Activated T-cell treated with anti-CD3 and anti-CD28 coated beads, Interleukin-2, amount 50 U/mL, for 48 hours (primary cell): ENCODE data around the gene STK4.
A peak's percentile ranks its signal among the peaks of the same experiment; 100 is the strongest.

ENCODE experiments used
- DNase-seq, 2 experiments: peaks; one replicate each; pipeline ENCODE4 v3.0.0-alpha.2; 2020

STK4 gene

DNA sequence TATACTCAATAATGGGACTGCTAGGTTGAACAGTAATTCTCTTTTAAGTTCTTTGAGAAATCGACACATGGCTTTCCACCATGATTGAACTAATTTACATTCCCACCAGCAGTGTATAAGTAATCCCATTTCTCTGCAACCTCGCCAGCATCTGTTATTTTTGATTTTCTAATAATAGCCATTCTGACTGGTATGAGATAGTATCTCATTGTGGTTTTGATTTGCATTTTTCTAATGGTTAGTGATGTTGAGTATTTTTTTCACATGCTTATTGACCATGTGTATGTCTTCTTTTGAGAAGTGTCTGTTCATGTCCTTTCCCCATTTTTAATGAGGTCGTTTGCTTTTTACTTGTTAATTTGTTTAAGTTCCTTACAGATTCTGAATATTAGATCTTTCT is 66.5 kb downstream of the STK4 start:
- DNase-seq, result no peak

DNA sequence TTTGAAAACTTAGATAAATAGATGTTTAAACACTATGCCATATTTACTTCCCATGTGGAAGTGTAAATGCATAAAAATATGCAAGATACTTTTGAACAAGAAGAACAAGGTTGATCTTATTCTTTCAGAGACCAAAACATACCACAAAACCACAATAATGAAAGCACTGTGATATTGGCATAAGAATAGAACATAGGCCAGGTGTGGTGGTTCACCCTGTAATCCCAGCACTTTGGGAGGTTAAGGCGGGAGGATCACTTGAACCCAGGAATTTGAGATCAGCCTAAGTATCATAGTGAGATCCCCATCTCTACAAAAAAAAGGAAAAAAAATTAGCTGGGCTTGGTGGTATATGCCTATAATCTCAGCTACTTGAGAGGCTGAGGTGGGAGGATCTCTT is 68.1 kb downstream of the STK4 start:
- no peak for DNase-seq

DNA sequence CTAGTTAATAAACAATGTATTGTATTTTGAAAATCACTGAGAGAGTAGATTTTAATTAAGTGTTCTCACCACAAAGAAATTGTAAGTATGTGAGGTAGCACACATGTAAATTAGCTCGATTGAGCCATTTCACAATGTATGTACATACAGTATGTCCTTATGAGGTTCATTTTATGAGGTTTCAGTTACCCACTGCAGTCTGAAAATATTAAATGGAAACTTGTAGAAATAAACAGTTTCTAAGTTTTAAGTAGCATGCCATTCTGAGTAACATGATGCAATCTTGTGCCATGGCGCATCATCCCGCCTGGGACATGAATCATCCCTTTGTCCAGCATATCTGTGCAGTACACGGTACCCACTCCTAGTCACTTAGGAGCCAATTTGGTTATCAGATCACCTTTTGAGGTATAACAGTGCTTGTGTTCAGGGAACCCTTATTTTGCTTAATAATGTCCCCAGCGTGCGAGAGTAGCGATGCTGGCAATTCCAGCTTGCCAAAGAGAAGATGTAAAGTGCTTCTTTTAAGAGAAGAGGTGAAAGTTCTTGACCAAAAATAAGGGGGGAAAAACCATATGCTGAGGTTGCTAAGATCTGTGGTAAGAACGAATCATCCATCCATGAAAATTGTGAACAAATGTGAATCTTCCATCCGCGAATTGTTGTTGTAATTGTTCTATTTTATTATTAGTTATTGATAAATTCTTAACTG is 69.9 kb downstream of the STK4 start:
- DNase-seq, result peak; percentile 65 to 74

DNA sequence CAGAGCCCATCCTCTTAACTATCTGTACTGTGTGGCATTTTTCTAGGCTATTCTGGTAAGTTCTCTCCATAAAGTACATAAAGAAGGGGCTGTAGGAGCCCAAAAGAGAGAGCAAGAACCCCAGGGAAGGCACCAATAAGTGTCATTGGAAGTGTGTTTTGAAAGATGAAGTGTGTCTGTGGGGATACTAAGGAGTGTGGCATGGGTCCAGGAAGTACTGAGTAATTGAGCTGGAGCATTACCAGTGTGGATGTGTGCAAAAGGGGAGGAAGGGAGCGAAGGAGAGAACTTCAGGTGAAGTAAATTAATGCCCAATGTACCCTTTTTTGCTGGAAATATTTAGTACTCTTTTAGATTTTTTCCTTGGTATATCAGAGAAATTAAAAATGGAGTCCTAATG is 70.7 kb downstream of the STK4 start:
- no peak for DNase-seq

DNA sequence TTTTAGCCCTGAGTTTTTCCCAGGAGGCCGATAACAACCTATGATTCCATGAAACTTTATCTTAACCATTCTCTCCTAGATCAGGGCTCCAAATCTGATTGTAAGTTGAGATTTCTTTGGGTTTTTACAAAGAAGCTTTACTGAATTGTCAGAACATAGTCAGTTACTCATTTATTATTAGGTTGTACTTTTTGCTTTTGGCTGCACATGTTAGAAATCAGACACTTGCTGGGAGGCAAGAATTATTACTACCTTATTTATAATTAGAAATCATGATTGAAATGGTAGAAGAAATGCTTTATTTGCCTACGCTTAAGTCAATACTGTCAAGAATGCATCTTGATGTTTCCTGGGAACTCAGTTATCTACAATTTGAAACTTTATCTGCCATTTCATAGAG is 71.3 kb downstream of the STK4 start:
- DNase-seq, result no peak

DNA sequence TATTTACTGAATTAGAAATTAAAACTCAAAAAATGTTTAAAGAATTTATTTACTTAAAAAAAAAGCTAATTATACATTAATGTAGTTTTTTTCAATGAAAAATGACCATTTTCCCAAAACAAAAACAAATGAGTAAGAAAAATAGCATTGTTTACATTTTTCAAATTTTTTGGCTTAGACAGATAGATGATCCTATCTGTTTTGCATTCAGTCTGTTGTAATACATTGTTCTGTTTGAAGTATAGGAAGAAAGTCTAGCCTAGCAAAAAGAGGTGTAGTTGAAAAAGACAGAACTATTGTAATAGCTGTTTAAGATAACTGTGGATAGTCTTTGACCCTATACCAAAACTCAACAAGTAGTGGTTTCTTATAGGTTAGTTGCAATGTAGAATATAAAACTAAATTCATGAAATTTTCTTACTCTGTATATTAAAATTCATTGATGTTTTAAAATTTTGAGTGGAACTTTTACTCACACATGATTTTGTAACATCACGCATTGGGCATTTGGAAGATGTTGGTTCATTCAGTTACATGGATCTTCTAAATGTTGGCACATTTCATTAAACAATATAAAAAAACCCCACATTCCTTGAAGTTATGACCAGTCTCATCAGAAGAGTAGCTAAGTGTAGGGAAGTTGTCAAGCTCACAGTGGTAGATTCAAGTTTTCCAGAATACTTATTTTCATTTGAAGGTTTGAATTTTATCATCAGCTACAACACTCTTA is 72.6 kb downstream of the STK4 start:
- no peak for DNase-seq

DNA sequence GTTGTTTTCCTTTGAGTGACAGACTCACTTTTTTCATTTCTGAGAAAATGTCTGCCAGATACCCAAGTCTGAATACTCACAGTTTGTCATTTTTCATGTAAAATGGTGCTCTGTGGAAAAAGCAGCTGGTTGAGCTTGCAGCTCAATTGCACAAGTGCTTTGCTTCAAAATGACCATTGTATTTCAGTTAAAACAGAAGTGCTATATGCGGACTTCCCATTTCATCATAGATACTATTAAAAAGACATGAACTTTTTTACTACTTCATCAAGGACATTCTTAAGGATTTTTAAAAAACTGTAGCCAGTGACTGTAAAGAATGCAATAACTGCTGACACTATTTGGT is 73.1 kb downstream of the STK4 start:
- DNase-seq, result no peak

DNA sequence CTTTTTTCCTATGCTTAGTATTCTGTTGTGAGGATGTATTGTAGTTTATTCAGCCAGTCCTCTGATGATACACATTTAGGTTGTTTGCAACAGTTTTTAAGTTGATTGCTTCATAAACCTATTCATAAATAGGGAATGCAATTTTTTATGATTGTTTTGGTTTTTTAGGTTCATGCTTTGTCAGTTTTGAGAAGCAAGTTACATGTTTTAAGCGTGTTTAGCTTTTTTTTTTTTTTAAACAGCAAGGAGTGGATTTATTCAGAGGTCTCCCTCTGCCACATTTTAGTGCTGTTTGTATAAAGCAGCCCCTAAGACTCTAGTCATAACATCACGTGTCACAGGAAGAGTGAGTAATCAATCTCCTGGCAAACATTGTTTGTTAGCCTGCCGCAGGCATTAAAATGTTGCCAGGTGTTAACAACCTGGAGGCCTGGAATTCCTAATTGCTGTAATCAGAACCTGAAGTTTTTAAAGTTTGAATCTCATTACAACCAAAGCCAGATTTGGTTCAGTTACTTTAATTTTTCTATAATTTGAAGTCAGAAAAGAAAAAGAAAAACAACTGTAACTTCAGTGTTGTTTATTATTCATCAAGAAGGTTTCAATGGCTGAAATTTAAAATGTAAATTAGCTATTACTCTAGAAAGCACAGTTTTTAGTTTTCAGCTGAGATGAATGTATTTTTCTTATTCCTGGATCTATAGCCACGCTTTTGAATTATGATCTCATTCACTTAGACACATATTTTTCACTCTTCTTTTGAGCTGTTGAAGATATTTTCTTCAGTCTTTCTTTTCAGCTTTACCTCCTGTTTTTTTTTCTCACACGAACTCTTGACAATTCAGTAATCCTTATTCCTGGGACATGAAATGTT is 75.4 kb downstream of the STK4 start:
- DNase-seq, result no peak

DNA sequence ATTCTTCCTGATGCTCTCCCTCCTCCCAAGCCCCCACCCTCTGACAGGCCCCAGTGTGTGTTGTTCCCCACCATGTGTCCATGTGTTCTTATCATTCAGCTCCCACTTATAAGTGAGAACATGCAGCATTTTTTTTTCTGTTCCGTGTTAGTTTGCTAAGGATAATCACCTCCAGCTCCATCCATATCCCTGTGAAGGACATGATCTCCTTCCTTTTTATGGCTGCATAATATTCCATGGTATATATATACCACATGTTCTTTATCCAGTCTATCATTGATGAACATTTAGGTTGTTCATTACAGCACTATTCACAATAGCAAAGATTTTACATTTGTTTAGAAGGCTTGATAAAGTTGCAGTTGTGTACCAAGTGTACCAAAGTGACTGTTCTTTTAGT is 76.7 kb downstream of the STK4 start:
- no peak for DNase-seq

DNA sequence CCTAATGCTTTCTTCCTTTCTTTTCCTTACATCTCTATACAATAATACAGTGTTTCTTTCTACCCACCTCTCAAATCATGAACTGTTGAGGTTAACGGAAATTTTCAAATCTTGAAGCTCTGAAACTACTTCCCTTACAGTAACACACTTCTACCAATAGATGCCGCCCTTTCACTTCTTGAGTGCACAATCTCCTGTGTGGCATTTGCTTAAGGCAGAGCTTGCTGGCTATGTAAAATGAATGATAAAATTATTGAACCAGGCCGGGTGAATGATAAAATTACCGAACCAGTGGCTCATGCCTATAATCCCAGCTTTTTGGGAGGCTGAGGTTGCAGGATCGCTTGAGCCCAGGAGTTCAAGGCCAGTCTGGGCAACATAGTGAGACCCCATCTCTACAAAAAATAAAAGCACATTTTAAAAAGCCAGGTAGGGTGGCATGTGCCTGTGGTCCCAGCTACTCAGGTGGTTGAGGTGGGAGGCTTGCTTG is 77.8 kb downstream of the STK4 start:
- no peak for DNase-seq

DNA sequence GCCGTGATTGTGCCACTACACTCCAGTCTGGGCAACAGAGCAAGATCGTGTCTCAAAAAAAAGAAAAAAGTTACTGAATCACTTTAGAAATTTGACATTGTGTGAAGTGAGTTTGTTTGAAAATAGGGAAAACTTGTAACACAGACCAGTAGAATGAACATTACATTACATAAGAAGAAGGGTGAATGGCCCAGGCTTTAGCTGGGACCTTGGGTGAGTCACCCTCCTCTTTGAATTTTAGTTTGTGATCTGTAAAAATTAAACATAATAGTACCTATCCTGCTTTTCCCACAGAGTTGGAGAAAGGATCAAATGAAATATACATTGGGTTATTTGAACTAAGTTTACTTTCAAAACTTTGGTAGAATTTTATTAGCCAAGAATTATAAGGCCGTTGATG is 78.3 kb downstream of the STK4 start:
- no peak for DNase-seq

DNA sequence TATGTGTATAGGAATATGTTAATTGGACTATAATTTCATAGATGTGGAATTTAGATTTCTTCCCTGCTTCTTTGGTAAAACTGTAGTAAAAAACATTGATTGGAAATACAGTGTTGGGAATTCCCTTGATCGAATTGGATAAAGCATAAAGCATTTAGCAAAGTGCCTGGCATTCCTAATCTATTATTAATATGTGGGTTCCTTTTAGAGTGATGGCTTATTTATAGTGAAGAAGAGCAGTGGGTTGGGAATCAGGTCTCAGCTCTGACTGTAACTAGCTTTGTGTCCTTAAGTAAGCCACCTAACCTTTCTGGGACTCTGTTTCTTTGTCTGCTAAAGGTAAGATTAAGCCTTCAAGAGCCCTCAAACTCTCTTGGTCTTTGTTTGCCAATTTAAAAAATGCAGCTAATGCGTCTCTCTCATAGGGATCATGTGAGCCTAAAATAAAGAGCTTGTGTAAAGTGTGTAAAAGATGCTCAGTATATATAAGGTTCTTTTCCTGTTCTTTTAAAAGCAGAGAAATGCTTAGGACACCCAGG is 81.3 kb downstream of the STK4 start:
- no peak for DNase-seq

DNA sequence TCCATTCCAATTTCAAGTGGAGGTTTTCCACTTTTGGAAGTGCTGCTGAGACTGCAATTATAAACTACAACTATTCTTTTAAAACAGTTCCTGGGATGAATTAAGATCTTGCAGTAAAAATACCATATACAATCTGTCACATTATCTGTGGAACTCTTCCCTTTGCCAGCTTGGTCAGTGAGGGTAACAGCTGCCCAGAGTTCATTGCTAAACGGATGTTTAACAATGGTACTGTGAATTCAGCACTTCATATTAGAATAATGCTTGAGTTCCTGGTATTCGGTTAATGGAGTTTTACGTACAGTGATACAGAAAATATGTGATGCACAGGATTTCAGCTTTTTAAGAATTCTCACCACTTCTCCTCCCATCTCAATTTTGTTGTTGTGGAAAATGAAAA is 83.1 kb downstream of the STK4 start:
- DNase-seq, result no peak

DNA sequence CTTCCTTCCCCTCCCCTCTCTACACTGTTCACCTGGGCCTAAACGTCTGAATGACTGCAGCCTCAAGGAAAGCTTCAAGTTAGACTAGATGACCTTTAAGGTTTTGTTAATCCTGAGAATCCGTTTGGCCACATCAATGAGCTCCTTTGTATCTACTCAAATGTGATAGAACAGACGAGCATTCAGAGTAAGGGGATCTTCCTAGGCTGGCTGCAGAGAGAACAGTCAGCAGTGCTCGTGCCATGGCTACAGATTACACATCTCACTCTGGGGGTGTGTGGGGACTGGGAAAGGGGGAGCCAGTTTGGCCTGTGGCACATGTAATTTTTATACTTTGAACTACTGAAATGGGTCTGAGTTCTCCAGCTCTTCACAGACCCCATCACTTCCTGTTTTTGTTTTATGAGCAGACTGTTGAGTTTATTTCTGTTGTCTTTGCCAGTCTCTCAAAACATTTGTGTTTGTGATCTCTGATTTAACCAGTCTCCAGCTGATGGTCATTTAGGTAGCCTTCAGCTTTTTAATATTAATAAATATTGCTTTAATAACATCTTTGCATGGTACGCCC is 83.7 kb downstream of the STK4 start:
- DNase-seq, result peak in 1 of 2 experiments; percentile 39

DNA sequence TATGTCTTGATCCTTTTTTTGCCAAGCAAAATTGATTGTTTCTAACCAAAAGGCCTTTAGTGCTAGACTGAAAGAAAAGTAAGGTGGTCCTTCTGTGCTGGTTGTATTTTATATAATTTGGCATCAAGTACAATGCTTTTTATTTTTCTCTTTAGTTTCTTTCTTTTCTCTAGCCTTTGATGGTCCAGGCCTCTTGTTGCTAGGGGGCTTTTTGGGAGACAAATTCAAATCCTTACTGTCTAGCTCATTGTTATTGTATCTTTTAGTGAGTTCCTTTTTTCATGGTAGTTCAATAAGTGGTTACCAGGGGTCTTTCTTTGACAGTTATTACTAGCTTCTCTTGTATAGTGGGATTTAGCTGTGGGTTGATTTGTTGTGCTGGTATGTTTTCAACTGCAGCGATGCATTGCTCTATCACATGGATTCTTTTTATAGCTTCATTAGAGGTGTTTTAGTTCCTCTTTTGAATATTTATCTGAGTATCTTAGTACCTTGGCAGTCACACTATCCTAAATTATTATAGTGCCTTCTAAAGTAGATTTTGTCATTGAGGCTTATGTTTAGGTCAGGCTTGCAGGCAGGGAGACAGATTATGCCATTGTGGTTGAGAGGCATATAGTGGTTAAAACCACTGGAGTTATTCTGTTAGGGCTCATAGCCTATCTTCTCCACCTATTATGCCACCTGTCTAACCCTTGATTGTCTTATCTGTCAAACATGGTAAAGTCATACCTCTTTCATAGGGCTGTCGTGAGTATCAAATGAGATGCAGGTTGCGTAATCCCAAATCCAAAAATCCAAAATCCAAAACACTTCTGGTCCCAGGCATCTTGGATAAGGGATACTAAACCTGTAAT is 85.1 kb downstream of the STK4 start:
- DNase-seq, result no peak

DNA sequence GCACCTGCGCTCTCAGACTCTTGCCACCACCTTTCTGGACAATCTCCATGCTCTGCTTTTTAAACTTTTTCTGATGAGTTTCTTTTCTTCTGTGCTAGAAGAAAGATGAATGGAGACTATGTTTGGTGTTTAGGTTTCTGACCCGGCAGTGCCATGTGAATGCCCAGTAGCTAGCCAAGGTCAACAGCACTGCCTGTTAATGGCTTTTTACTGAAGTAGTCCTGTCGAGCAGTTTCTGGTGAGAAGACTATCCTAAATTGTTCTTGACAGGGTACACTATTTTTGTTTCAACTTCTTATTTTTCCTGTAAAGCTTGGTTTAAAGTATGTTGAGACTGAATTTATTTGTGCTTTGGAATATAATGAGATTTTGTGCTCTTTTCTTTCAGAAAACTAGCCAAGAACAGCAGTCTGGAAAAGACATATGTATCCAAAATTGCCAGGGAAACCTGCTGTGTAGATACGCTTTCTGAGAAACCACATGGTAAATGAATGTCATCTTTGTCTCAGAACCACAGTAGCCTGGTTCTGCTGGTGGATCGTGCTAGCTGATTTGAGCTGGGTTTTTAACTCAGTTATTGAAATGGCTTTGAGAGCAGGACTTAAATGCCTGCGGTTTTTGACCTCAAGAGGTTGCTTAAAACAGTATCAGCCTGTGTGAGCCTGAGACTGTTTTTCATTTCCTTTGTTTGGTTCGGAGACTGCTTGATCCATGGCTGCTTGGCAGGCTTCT is 86.6 kb downstream of the STK4 start:
- DNase-seq, result peak in 1 of 2 experiments; percentile 34

DNA sequence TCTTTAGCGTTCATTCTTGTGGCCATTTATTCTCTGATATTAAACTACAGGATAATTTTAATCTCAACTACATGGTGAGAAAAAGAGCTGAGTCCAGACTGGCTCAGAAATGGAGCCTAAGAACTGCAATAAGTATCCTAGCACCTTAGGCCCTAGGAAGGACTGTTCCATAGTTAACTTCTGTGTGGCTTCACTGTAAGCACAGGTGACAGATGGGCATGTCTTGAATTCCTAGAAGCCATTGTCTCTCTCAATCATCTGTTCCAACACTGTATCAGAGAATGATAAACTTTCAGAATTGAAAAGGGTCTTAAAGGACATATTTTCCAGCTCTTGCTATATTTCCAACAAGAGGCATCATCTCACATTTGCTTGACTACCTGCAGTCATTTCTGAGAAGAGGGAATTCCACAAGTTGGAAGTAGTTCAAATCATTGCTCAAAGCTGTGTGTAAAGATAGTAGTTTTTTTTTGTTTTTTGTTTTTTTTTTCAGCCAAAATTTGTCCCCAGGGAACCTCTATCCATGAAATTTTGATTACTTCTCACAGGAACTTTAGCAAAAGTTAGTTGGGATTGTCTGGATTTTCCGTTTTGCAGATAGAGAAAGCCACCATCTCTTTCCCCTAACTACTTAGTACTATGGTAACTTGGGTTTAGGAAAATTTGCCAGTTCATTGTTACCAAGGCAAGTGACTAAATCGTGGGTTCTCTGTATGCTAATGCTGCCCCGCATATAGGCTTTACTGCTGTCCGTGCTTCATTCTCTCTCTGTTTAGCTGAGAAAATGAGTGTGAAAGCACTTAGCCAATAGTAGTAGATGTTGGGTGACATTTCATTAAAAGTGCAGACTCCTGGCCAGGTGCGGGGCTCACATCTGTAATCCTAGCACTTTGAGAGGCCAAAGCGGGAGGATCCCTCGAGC is 87.4 kb downstream of the STK4 start:
- DNase-seq, result no peak

DNA sequence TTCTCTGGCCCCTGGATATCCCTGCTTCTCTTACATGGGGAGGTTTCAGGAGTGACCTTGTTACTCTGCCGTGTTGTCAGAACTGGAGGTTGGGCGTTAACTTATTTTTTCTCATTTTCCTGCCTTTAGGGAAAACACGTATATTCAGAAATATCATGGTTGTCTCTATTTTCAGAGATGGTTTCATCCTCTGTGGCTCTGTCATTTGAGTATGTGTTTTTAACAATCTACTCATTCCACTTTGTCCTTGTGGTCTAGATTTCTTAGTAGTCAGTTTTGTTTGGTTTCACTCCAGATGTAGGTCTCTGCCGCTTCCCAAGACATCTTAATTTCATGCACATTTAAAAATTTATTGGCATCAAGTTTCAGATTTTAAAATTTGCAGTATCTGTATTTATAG is 88.7 kb downstream of the STK4 start:
- no peak for DNase-seq

DNA sequence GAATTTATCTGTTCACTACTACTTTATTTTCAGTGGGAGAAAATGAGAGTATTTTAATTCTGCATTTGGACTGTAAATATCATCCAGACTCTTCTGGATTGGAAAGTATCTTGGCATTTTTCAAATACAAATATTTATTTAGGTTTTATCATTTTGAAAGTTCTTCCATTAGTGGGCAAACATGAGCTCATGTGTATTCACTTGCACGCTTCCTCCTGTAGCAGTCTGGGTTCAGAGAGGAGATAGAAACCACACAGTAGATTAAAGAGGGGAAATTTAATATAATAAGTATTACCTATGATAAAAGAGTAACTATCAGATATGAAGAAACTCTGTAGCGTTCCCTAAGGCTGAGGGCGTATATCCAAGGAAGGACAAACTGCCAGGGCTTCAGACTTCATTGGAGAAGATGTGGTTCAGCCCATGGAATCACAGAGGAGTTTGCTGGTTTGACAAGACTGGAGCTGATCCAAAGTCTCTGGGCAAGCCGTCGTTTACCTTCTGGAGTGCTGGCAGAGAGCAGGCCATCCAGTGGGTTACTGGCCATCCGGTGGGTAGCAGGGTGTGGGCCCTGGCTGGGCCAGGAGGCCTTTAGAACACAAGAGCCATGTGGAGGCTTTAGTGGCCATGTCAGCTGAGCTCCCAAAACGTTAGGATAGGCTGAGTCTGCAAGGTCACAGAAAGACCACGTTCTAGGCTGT is 90.3 kb downstream of the STK4 start:
- DNase-seq, result no peak
